Right forelimb (tissue), 1 donor: Measurements from ENCODE around the gene SLC39A7.
A peak's percentile ranks its signal among the peaks of the same experiment; 100 is the strongest.

Source experiments
- DNase-seq: peaks from one replicate; pipeline ENCODE4 v3.0.0-alpha.2; 2018

SLC39A7 gene

GRCh38 chr6:33170176-33171015 lies 30.3 kb upstream of the SLC39A7 start:
- DNase-seq: no peak

GRCh38 chr6:33171016-33171879 lies 29.4 kb upstream of the SLC39A7 start:
- no peak for DNase-seq

- DNase-seq: no peak
Measured at GRCh38 chr6:33171880-33172687, 28.6 kb upstream of the SLC39A7 start.

- DNase-seq: no peak
Measured at GRCh38 chr6:33172688-33173534, 27.8 kb upstream of the SLC39A7 start.

- DNase-seq: no peak
Measured at GRCh38 chr6:33173535-33174180, 27.0 kb upstream of the SLC39A7 start.

- DNase-seq: no peak
Measured at GRCh38 chr6:33174784-33175183, 25.9 kb upstream of the SLC39A7 start.

- no peak for DNase-seq
Measured at GRCh38 chr6:33175436-33176069, 25.1 kb upstream of the SLC39A7 start.

GRCh38 chr6:33176906-33177305 lies 23.8 kb upstream of the SLC39A7 start:
- DNase-seq: no peak

- peak; percentile 78 for DNase-seq
Measured at GRCh38 chr6:33177552-33178446, 22.9 kb upstream of the SLC39A7 start.

- DNase-seq: no peak
Measured at GRCh38 chr6:33178755-33179475, 21.8 kb upstream of the SLC39A7 start.

- no peak for DNase-seq
Measured at GRCh38 chr6:33181141-33181540, 19.5 kb upstream of the SLC39A7 start.

GRCh38 chr6:33183071-33183683 lies 17.5 kb upstream of the SLC39A7 start:
- no peak for DNase-seq

- no peak for DNase-seq
Measured at GRCh38 chr6:33185190-33185589, 15.5 kb upstream of the SLC39A7 start.

- DNase-seq: no peak
Measured at GRCh38 chr6:33185654-33186187, 14.9 kb upstream of the SLC39A7 start.

GRCh38 chr6:33187809-33188208 lies 12.9 kb upstream of the SLC39A7 start:
- DNase-seq: no peak

GRCh38 chr6:33189164-33189563 lies 11.5 kb upstream of the SLC39A7 start:
- DNase-seq: no peak

GRCh38 chr6:33189625-33190448 lies 10.8 kb upstream of the SLC39A7 start:
- peak; percentile 72 for DNase-seq
